Neural cell (in vitro differentiated cells): Measurements from ENCODE around the gene NXNL2. TPM values are rescaled to one million over a fixed set of nuclear protein-coding genes. Genes with fewer than 3 reads are reported as not detected.

ENCODE experiments used
- H2AFZ ChIP-seq: fragments of 200-600, 300-800 bp; sonication (generic), shearing (Covaris generic); 2 replicates; pipeline ENCODE4 v1.6.0; 2014; ENCODE audit warnings: low read depth, mild to moderate bottlenecking, antibody characterized with exemption, low read length, moderate library complexity
- H3F3A ChIP-seq: fragments of 200-600 bp; shearing (Covaris generic); 2 replicates; pipeline ENCODE4 v1.6.1; 2016; ENCODE audit warnings: mild to moderate bottlenecking, moderate library complexity, mixed read lengths, antibody characterized with exemption, low read length; ENCODE audit not compliant: insufficient read depth, poor library complexity, severe bottlenecking
- H3K27ac ChIP-seq: fragments of 200-600, 300-800 bp; sonication (generic), shearing (Covaris generic); 2 replicates; pipeline ENCODE4 v1.5.1; 2014; ENCODE audit warnings: mild to moderate bottlenecking, low read length, moderate library complexity
- H3K27me3 ChIP-seq: fragments of 300-800, 200-600 bp; sonication (generic), shearing (Covaris generic); 2 replicates; pipeline ENCODE4 v1.6.0; 2014; ENCODE audit warnings: mild to moderate bottlenecking, low read depth, low read length, moderate library complexity; ENCODE audit not compliant: insufficient read depth
- H3K36me3 ChIP-seq: fragments of 300-800, 200-600 bp; sonication (generic), shearing (Covaris generic); 2 replicates; pipeline ENCODE4 v1.5.1; 2014; ENCODE audit warnings: mild to moderate bottlenecking, antibody characterized with exemption, low read length, moderate library complexity; ENCODE audit not compliant: insufficient read depth
- H3K4me2 ChIP-seq: fragments of 300-800, 200-600 bp; sonication (generic), shearing (Covaris generic); 2 replicates; pipeline ENCODE4 v1.6.0; 2014; ENCODE audit warnings: mild to moderate bottlenecking, low read length
- H3K4me3 ChIP-seq: fragments of 300-800, 200-600 bp; sonication (generic), shearing (Covaris generic); 2 replicates; pipeline ENCODE4 v1.5.1; 2014; ENCODE audit warnings: mild to moderate bottlenecking, low read length, moderate library complexity
- H3K79me2 ChIP-seq: fragments of 200-600 bp; shearing (Covaris generic); replicated peaks from 2 replicates; pipeline ENCODE4 v1.6.0; 2014; ENCODE audit warnings: mild to moderate bottlenecking, low read length, moderate library complexity; ENCODE audit not compliant: insufficient read depth
- H3K9ac ChIP-seq: fragments of 300-800, 200-600 bp; sonication (generic), shearing (Covaris generic); 2 replicates; pipeline ENCODE4 v1.6.1; 2016; ENCODE audit warnings: mild to moderate bottlenecking, low read length, mixed read lengths
- H3K9me2 ChIP-seq: fragments of 200-600 bp; shearing (Covaris generic); 2 replicates; pipeline ENCODE4 v1.6.1; 2016; ENCODE audit warnings: mild to moderate bottlenecking, low read length, mixed read lengths; ENCODE audit not compliant: insufficient read depth
- H3K9me3 ChIP-seq: fragments of 200-600, 300-800 bp; sonication (generic), shearing (Covaris generic); 2 replicates; pipeline ENCODE4 v1.6.1; 2016; ENCODE audit warnings: mild to moderate bottlenecking, mixed run types, low read length, moderate library complexity, mixed read lengths
- H4K20me1 ChIP-seq: fragments of 200-600 bp; shearing (Covaris generic); 2 replicates; pipeline ENCODE4 v1.6.1; 2016; ENCODE audit warnings: mild to moderate bottlenecking, mixed run types; ENCODE audit not compliant: insufficient read depth
- CTCF ChIP-seq: fragments of 450-650 bp; IDR thresholded peaks from 2 replicates; pipeline ENCODE4 v1.5.1; 2014; ENCODE audit warnings: antibody characterized with exemption, mild to moderate bottlenecking, moderate library complexity; ENCODE audit not compliant: poor library complexity, severe bottlenecking
- MXI1 ChIP-seq: fragments of 450-650 bp; conservative IDR thresholded peaks from 2 replicates; pipeline ENCODE4 v1.6.1; 2014; ENCODE audit warnings: antibody characterized with exemption, mild to moderate bottlenecking; ENCODE audit not compliant: poor library complexity, severe bottlenecking
- RAD21 ChIP-seq: fragments of 450-650 bp; conservative IDR thresholded peaks from 2 replicates; pipeline ENCODE4 v1.6.1; 2014; ENCODE audit warnings: antibody characterized with exemption, mild to moderate bottlenecking, moderate library complexity
- TAF1 ChIP-seq: IDR thresholded peaks from 2 replicates; pipeline ENCODE4 v1.6.1; 2012; ENCODE audit warnings: low read depth
- polyA plus RNA-seq: library from polyadenylated mRNA; depleted of rRNA; stranded (reverse); fragments of >200 nt; gene quantifications from 2 replicates; pipeline ENCODE4 v1.2.3, GENCODE V29; 2014

The NXNL2 gene
- polyA plus RNA-seq, 1 donor from 2014 or later: 0.51 TPM

- Histone ChIP-seq H3K4me2 (no peak overlapping the region), H3K27me3 (no peaks in the 10 kb centered on the region), H3K79me2 (no peaks in the 10 kb centered on the region), H3F3A (no peaks in the 10 kb centered on the region), H3K4me3 (no peak overlapping the region), H3K9me3 (no peaks in the 10 kb centered on the region), H3K27ac (no peak overlapping the region), H3K36me3 (no peaks in the 10 kb centered on the region), H2AFZ (no peak overlapping the region), H4K20me1 (no peaks in the 10 kb centered on the region), H3K9me2 (no peaks in the 10 kb centered on the region), H3K9ac (no peak overlapping the region)
- no peak for TF ChIP-seq TAF1
- TF ChIP-seq RAD21: peak; percentile 45
- peak; percentile 38 for TF ChIP-seq CTCF
- TF ChIP-seq MXI1: no peak
Measured at GRCh38 chr9:88593537-88594185, 58.7 kb downstream of the NXNL2 start.

Other genes starting within 250 kb of the NXNL2 start
- gene SPIN1, start 146.7 kb upstream of the NXNL2 start, polyA plus RNA-seq: 278 and 282 TPM in 2 replicates